GM18519 (cell line): ENCODE results near the gene SRSF8.
"Not testable (repeated sequence)": the region's sequence is repeated elsewhere in the genome, so short reads cannot be mapped to it uniquely, and the experiment has no call there.

Source experiments
- ATAC-seq: cut with Tn5 transposase; IDR thresholded peaks from one replicate; pipeline ENCODE4 v1.9.1; 2021; ENCODE audit warnings: mild to moderate bottlenecking, moderate library complexity; ENCODE audit not compliant: unreplicated experiment, low FRiP score

The SRSF8 gene

DNA sequence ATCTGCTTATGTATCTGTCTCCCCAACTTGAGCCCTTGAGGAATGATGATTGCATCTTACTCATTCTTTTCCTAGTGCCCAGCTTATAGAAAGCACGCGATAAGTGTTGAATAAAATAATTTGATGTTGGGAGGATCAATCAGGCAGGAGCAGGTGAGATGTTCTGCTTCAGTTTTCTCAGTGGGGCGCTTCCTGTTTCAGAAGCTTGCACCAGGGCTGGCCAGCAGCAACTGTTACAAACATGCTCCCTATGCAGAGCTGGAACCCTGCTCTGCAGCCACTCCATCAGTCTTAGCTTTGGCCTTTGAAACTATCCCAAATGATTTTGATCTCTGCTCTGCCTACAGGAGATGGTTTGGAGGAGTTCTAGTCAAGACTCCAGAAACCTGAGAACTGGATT, 26.8 kb downstream of the SRSF8 start:
- no peak for ATAC-seq

DNA sequence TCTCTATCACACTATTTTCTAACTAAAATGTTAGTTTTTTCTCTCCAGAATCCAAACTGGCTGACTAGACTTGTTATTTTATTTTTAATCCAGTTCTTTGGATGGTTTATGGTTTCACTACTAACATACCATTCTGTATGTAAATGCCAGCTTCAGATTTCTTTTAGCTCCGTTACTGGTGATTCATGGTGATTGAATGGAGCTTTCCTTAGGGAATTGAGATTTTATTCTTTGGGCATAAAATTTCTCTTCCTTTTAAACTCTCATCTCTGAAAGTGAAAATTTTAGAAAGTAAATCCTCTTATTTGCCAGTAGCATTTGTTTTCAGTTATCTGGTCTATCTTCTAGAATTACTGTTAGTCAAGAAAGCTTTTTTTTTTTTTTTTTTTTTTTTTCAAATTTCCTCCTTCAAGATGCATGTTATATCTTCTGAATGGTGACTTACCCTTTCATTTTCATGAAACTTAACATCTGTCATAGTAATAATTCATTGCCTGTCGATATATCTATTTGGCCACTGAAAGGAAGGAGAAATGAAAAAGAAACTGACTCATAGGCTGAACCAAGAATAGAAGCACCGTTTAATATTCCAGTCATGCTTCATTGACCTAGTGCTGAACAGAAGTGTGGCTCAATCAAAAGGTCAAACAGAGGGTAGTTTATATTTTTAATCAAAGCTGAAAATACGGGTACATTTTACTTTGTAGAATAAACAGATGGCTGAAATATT, 29.3 kb downstream of the SRSF8 start:
- peak; percentile 94 for ATAC-seq

DNA sequence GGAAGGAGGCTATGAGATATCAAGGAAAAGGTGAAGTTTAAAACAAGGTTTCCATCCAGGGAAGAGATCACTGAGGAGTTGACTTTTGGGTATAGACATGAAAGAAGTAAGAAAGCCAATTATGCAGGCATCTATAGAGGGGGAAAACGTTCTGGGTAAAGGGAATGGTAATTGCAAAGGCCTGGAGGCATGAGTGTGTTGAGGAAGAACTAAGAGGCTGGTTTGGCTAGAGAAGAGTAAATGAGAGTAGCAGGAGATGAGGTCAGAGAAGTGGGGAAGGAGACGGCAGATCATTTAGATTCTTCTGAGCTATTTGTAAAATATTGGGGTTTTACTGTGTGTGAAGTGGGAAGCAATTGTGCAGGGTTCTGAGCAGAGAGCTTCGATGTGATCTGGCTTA, 30.5 kb downstream of the SRSF8 start:
- no peak for ATAC-seq

- ATAC-seq = no peak
Observed at GRCh38 chr11:95098826-95099225, 32.1 kb downstream of the SRSF8 start.

- ATAC-seq = no peak
Observed at GRCh38 chr11:95100191-95100648, 33.5 kb downstream of the SRSF8 start.

- ATAC-seq = no peak
Observed at GRCh38 chr11:95100856-95101507, 34.3 kb downstream of the SRSF8 start.

DNA sequence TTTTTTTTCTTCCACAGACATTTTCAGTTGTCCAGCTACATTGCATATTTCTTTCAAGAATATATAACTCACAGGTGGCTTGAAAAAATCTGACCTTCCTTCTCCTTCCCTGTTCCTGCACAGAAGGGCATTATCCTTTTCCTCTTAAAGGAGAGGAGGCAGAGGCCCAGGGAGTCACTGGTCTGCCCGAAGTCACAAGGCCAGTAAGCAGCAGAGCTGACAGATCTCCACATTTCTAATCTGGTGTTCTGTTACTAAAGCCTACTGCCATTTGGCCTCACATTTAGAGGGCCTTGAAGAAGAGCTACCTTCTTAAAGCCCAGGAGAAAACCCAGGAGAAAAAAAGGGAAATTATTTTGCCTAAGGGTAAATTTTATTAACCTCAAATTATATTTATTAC, 35.2 kb downstream of the SRSF8 start:
- ATAC-seq = no peak

GRCh38 chr11:95102733-95103132, 36.0 kb downstream of the SRSF8 start:
- no peak for ATAC-seq

DNA sequence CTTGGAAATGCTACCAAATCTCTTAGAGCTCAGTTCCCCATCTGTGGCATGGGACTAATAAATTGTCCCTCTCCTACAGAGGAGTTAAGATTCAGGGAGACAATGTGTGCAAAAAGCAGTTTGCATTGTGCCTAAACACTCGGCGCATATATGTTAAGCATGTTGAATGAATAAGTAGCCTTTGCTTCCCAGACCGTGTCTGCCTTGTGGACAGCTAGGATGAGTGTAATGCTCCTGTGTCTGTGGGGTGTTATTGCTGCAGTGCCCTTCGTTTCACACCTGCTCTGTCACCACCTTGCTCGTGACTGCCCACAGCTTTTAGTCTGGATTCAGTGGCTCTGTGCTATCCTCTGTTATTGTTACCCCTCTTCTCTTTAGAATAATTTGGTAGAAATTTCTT, 37.0 kb downstream of the SRSF8 start:
- ATAC-seq = no peak

DNA sequence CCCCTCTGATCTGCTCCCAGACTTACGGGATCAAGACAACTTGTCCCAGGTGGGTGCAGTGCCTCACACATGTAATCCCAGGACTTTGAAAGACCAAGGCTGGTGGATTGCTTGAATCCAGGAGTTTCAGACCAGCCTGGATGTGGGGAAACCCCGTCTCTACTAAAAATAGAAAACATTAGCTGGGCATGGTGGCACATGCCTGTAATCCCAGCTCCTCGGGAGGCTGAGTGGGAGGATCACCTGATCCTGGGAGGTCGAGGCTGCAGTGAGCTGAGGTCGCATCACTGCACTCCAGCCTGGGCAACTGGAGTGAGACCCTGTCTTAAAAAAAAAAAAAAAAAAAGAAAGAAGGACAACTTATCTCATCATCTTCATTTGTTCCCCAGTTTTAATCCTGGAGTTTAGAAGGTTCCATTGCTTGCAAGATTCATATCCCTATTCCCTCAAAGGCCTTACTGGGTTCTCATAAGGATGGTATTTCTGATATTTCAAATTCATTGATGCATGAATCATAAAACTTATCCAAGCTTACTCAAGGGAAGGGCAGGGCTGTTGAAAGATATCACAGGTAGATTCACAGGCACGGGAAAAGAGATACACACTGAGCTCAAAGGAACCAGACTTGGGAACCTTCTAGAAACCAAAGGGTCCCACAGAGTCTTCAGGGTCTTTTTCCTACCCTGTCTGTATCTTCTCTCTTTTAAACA, 37.6 kb downstream of the SRSF8 start:
- ATAC-seq = no peak

DNA sequence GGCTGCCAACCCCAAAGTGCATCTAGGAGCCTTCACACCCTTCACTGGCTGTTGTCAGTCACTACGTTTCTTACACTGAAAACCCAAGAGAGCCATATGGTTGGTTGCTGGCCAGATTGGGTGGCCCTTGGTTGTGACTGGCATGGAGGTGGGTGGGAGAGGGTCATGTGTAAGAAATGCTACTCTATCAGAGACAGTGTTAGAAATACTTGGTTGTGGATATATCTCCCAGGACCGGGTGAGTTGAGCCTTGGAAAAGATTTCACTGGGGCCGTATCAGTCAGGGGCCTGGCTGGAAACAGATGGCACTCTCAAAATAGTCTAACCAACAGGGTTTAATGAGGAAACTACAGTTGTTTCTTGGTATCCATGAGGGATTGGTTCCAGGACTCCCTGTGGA, 38.1 kb downstream of the SRSF8 start:
- ATAC-seq = no peak

DNA sequence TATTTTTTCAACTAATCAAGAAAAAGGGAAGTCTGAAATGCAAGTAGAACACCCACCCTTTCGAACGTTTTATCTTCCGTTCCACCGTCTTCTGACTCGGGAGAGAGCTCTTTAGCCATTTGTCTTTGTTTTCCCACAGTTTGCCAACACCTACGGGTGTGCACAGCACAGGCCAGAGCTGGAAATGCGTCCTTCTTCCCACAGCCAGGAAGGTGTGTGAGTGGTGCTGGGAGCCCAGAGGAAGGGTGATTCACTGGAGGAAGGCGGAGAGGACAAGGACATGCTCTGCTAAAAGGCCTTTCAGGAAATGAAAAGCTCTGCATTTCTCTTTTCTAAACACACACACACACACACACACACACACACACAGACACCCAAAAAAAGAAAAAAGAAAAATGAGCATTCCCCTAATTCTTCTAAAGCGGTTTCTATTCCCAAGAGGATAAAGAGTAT, 41.5 kb downstream of the SRSF8 start:
- no peak for ATAC-seq

GRCh38 chr11:95108671-95109551, 42.2 kb downstream of the SRSF8 start:
- no peak for ATAC-seq

- ATAC-seq = not testable (repeated sequence)
Observed at GRCh38 chr11:95111471-95111870, 44.8 kb downstream of the SRSF8 start.

DNA sequence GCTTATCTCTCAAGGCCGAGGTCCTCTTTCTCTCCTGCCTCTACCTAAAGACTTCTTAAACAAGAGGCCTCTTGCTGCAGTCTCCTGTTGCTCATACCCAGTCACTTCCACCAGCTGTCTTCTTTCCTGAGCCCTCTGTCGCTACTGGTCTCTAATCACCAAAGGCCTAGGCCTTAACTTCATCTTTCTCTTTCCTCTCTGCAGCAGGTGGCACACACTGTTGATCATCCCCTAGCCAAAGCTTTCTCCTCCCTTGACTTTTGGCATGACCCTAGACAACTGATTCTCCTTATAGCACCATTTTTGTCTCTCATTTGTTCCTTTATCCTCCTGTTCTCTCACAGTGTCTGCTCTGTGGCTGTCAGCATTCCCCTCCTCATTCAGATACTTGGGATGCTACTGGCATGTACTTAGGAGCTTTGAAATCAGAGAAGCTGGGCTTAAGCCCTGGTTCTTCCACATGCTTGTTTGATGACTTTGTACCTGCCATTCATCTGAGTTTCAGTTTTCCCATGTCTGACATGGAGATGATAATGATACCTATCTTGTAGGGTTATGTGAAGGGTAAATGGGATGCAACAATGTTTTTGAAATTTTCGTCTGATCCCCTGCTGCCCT, 45.3 kb downstream of the SRSF8 start:
- no peak for ATAC-seq

DNA sequence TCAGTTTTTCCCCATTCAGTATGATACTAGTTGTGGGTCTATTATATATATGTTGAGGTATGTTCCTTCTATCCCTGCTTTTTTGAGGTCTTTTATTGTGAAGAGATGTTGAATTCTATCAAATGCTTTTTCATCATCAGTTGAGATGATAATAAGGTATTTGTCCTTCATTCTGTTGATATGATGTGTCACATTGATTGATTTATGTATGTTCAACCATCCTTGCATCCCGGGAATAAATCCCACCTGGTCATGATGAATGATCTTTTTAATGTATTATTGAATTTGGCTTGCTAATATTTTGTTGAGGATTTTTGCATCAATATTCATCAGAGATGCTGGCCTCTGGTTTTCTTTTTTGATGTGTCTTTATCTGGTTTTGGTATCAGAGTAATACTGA, 48.9 kb downstream of the SRSF8 start:
- ATAC-seq = no peak

GRCh38 chr11:95119361-95120060, 52.8 kb downstream of the SRSF8 start:
- no peak for ATAC-seq
